ENCODE data around the gene PRICKLE1.

GRCh38 chr12:42565633-42566032, 23.9 kb downstream of the PRICKLE1 start:
- TF ChIP-seq CTCF (conservative IDR thresholded peaks at IDR 0.05 in 1 of 2, IDR thresholded peaks at IDR 0.05 in 1 of 2; ENCODE audit: extremely low read depth in 1 of 2, insufficient read depth in 1 of 2, low read depth in 1 of 2, low read length in 2 of 2) (no peak), EZH2 (IDR thresholded peaks at IDR 0.05; ENCODE audit: borderline replicate concordance, low read length) (no peak)
